H9 (cell line): Measurements from ENCODE around the gene SLC35E3. TPM values are rescaled to one million over a fixed set of nuclear protein-coding genes. Genes with fewer than 3 reads are reported as not detected.

ENCODE experiments used
- DNase-seq: peaks from one replicate; pipeline ENCODE4 v3.0.0-alpha.2; 2017
- H2AFZ ChIP-seq: one replicate; pipeline ENCODE4 v1.6.1; 2013; ENCODE audit warnings: mild to moderate bottlenecking, low read length, control low read depth, moderate library complexity
- H2AK5ac ChIP-seq: 2 replicates; pipeline ENCODE4 v1.6.1; 2013; ENCODE audit warnings: low read length, control low read depth, mixed read lengths; ENCODE audit not compliant: insufficient read length
- H2BK120ac ChIP-seq: one replicate; pipeline ENCODE4 v1.6.1; 2013; ENCODE audit warnings: low read depth, mild to moderate bottlenecking, low read length, control low read depth, inconsistent platforms; ENCODE audit not compliant: poor library complexity, severe bottlenecking
- H2BK12ac ChIP-seq: 2 replicates; pipeline ENCODE4 v1.6.1; 2013; ENCODE audit warnings: low read length, control low read depth, mixed read lengths, low read depth; ENCODE audit not compliant: insufficient read length
- H2BK15ac ChIP-seq: 2 replicates; pipeline ENCODE4 v1.6.1; 2013; ENCODE audit warnings: low read depth, low read length, control low read depth
- H2BK20ac ChIP-seq: one replicate; pipeline ENCODE4 v1.6.1; 2013; ENCODE audit warnings: low read depth, mild to moderate bottlenecking, low read length, control low read depth, inconsistent platforms; ENCODE audit not compliant: poor library complexity, severe bottlenecking
- H2BK5ac ChIP-seq: 2 replicates; pipeline ENCODE4 v1.6.1; 2013; ENCODE audit warnings: low read length, control low read depth, mixed read lengths; ENCODE audit not compliant: insufficient read length
- H3K14ac ChIP-seq: 2 replicates; pipeline ENCODE4 v1.6.1; 2013; ENCODE audit warnings: low read length, control low read depth; ENCODE audit not compliant: insufficient read depth
- H3K18ac ChIP-seq: 2 replicates; pipeline ENCODE4 v1.6.1; 2013; ENCODE audit warnings: low read depth, mild to moderate bottlenecking, mixed read lengths, low read length, control low read depth; ENCODE audit not compliant: insufficient read length
- H3K23ac ChIP-seq: 2 replicates; pipeline ENCODE4 v1.6.1; 2013; ENCODE audit warnings: low read length, control low read depth, mixed read lengths, low read depth; ENCODE audit not compliant: insufficient read length
- H3K23me2 ChIP-seq: 2 replicates; pipeline ENCODE4 v1.6.1; 2013; ENCODE audit warnings: low read depth, mild to moderate bottlenecking, mixed read lengths, low read length, control low read depth; ENCODE audit not compliant: insufficient read length, poor library complexity, severe bottlenecking
- H3K27ac ChIP-seq: 2 replicates; pipeline ENCODE4 v1.5.1; 2013; ENCODE audit warnings: low read length, control low read depth, mixed read lengths, low read depth; ENCODE audit not compliant: insufficient read length
- H3K27me3 ChIP-seq: 2 replicates; pipeline ENCODE4 v1.6.1; 2013; ENCODE audit warnings: low read length, control low read depth, inconsistent platforms; ENCODE audit not compliant: insufficient read depth
- H3K4ac ChIP-seq: 2 replicates; pipeline ENCODE4 v1.6.1; 2013; ENCODE audit warnings: low read depth, mild to moderate bottlenecking, control low read depth, inconsistent platforms, low read length, moderate library complexity
- H3K4me1 ChIP-seq: 2 replicates; pipeline ENCODE4 v1.6.1; 2013; ENCODE audit warnings: low read length, control low read depth, inconsistent platforms; ENCODE audit not compliant: insufficient read depth
- H3K4me2 ChIP-seq: 2 replicates; pipeline ENCODE4 v1.6.1; 2013; ENCODE audit warnings: low read length, control low read depth, mixed read lengths; ENCODE audit not compliant: insufficient read length, insufficient read depth
- H3K56ac ChIP-seq: 2 replicates; pipeline ENCODE4 v1.6.1; 2013; ENCODE audit warnings: low read depth, mild to moderate bottlenecking, mixed read lengths, low read length, control low read depth; ENCODE audit not compliant: insufficient read length
- H3K79me1 ChIP-seq: 2 replicates; pipeline ENCODE4 v1.6.1; 2013; ENCODE audit warnings: low read depth, mild to moderate bottlenecking, moderate library complexity, low read length, control low read depth, inconsistent platforms; ENCODE audit not compliant: insufficient read depth, poor library complexity, severe bottlenecking
- H3K79me2 ChIP-seq: 2 replicates; pipeline ENCODE4 v1.6.1; 2013; ENCODE audit warnings: low read length, control low read depth, inconsistent platforms; ENCODE audit not compliant: insufficient read depth
- H3K9ac ChIP-seq: 2 replicates; pipeline ENCODE4 v1.6.1; 2013; ENCODE audit warnings: low read length, control low read depth, mixed read lengths; ENCODE audit not compliant: insufficient read length; ENCODE audit errors: extremely low read depth
- H3K9me3 ChIP-seq: one replicate; pipeline ENCODE4 v1.6.1; 2013; ENCODE audit warnings: low read depth, low read length, inconsistent platforms; ENCODE audit not compliant: control insufficient read depth
- H3T11ph ChIP-seq: one replicate; pipeline ENCODE4 v1.6.1; 2013; ENCODE audit warnings: mild to moderate bottlenecking, low read length, control low read depth, inconsistent platforms
- H4K20me1 ChIP-seq: one replicate; pipeline ENCODE4 v1.6.1; 2013; ENCODE audit not compliant: control insufficient read depth, insufficient read length, insufficient read depth
- H4K5ac ChIP-seq: 2 replicates; pipeline ENCODE4 v1.6.1; 2013; ENCODE audit warnings: low read depth, mild to moderate bottlenecking, mixed read lengths, low read length, control low read depth; ENCODE audit not compliant: insufficient read length
- H4K8ac ChIP-seq: replicated peaks from 2 replicates; pipeline ENCODE4 v1.6.1; 2013; ENCODE audit warnings: low read length, control low read depth, mixed read lengths, low read depth; ENCODE audit not compliant: insufficient read length
- H4K91ac ChIP-seq: 2 replicates; pipeline ENCODE4 v1.6.1; 2013; ENCODE audit warnings: low read depth, mild to moderate bottlenecking, moderate library complexity, mixed read lengths, low read length, control low read depth; ENCODE audit not compliant: insufficient read length
- H3K27ac Mint-ChIP-seq, 3 experiments: 2 replicates in 2 of 3; 3 replicates in 1 of 3; pipeline ENCODE4 v1.8.0; 2020 to 2021; ENCODE audit warnings: mixed read lengths in 3 of 3, mild to moderate bottlenecking in 1 of 3, moderate library complexity in 1 of 3
- H3K27me3 Mint-ChIP-seq: 2 replicates; pipeline ENCODE4 v1.8.0; 2021; ENCODE audit warnings: low read depth, mild to moderate bottlenecking, moderate library complexity, mixed read lengths
- H3K36me3 Mint-ChIP-seq, 3 experiments: 2 replicates in 2 of 3; 3 replicates in 1 of 3; pipeline ENCODE4 v1.8.0; 2020 to 2021; ENCODE audit warnings: low read depth in 3 of 3, mixed read lengths in 3 of 3; ENCODE audit not compliant: insufficient read depth in 1 of 3
- H3K4me1 Mint-ChIP-seq, 2 experiments: 2 replicates each; pipeline ENCODE4 v1.8.0; 2020; ENCODE audit warnings: mixed read lengths in 2 of 2
- H3K4me3 Mint-ChIP-seq, 2 experiments: 2 replicates in 1 of 2; 3 replicates in 1 of 2; pipeline ENCODE4 v1.8.0; 2020 to 2021; ENCODE audit warnings: mild to moderate bottlenecking in 2 of 2, mixed read lengths in 2 of 2, moderate library complexity in 1 of 2
- H3K9me3 Mint-ChIP-seq, 2 experiments: 2 replicates in 1 of 2; 3 replicates in 1 of 2; pipeline ENCODE4 v1.8.0; 2020; ENCODE audit warnings: mild to moderate bottlenecking in 2 of 2, mixed read lengths in 2 of 2, moderate library complexity in 1 of 2
- CTCF ChIP-seq: fragments of 200-600 bp; sonication (generic); conservative IDR thresholded peaks from 3 replicates; pipeline ENCODE4 v1.8.0; 2021; ENCODE audit warnings: antibody characterized with exemption, mild to moderate bottlenecking
- WGBS: extraction: QIAGEN DNeasy Blood & Tissue Kit; methylation state at CpG from one replicate; pipeline ENCODE4 v1.1.7; 2013; ENCODE audit warnings: missing lambda C conversion rate, low lambda C conversion rate, mixed read lengths; ENCODE audit not compliant: insufficient read length; ENCODE audit errors: extremely low coverage; 5-methylcytosine and 5-hydroxymethylcytosine counted together
- total RNA-seq: library from RNA; stranded (reverse); gene quantifications from 2 replicates; pipeline ENCODE4 v1.2.1, GENCODE V29; 2021

SLC35E3 gene
- total RNA-seq, 1 experiment from 2014 or later, result 17.9 TPM

GRCh38 chr12:68739891-68740290, 6.1 kb upstream of the SLC35E3 start:
- Histone ChIP-seq H3K79me2 (no peaks in the 10 kb centered on the region), H4K91ac (no peak overlapping the region), H3K4ac (no peak overlapping the region), H2BK120ac (no peak overlapping the region), H3K79me1 (no peaks in the 10 kb centered on the region), H4K8ac (no peak overlapping the region), H2AK5ac (no peak overlapping the region), H2BK12ac (no peak overlapping the region), H2BK20ac (no peak overlapping the region), H3T11ph (no peak overlapping the region), H3K27me3 (no peaks in the 10 kb centered on the region), H3K9ac (no peak overlapping the region), H4K5ac (no peak overlapping the region), H2AFZ (no peak overlapping the region), H3K56ac (no peak overlapping the region), H3K27ac (no peak overlapping the region), H3K4me1 (no peaks in the 10 kb centered on the region), H2BK15ac (no peak overlapping the region), H2BK5ac (no peak overlapping the region), H3K14ac (no peak overlapping the region), H4K20me1 (no peaks in the 10 kb centered on the region), H3K18ac (no peak overlapping the region), H3K23me2 (no peaks in the 10 kb centered on the region), H3K9me3 (no peaks in the 10 kb centered on the region), H3K4me2 (no peak overlapping the region), H3K23ac (no peak overlapping the region)
- no CpG with 5 or more reads among the region's 6 CpGs for WGBS
- Mint-ChIP-seq H3K27me3 (no peaks in the 10 kb centered on the region), H3K36me3 (peaks cover 21 to 67% (median 45%) of the 10 kb centered on the region in 3 experiments; a peak in 6 of 7 replicates), H3K4me1 (no peaks in the 10 kb centered on the region), H3K4me3 (no peak overlapping the region), H3K27ac (peak overlapping the region in 1 of 3 experiments; percentile 29; a peak in 1 of 7 replicates), H3K9me3 (no peaks in the 10 kb centered on the region)
- DNase-seq, result no peak
- TF ChIP-seq CTCF, result no peak
